GM18507 (cell line): ENCODE results near the gene RPGRIP1L.
A peak's percentile ranks its signal among the peaks of the same experiment; 100 is the strongest.
"Not testable (repeated sequence)": the region's sequence is repeated elsewhere in the genome, so short reads cannot be mapped to it uniquely, and the experiment has no call there.

ENCODE experiments used
- DNase-seq: peaks from one replicate; pipeline ENCODE4 v3.0.0; 2011; ENCODE audit warnings: low read depth; ENCODE audit not compliant: insufficient read length; ENCODE audit errors: extremely low spot score
- FAIRE-seq: peaks from 2 replicates; lab custom pipeline; 2011; peaks lifted over from hg19 to GRCh38; lab: Jason Lieb, UNC

Gene RPGRIP1L

DNA sequence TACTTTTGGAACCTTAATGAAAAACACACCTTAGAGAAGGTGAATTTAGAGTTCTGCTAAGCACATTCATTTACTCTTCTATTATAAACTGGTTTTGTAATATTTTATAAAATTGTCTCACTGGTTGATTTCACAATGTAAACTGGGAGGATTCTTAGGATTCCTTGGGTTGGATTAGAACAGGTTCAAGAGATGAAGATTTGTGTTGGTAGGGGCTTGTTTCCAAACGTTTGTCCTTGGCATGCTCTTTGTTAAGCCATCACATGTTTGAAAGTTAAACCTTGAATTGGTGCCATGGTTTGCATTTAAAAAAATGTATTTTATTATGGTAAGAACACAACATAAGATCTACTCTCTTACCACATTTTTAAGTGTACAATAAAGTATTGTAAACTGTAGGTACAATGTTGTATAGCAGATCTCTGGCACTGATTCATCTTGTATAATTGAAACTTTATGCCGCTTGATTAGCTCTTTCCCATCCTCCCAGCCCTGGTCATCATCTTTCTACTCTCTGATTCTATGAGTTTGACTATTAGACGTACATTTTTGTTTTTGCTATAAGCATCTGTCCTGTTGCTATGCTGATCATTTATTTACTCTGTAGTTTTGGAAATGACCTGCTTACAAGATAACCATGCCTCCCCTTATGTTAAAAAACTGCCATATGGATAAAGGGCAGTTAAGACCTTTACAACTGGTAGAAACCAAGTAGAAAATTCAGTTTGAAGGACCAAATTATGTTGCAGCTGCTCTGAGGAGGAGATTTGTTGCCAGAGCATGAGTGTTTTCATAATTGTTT lies 9.9 kb upstream of the RPGRIP1L start:
- no peak for DNase-seq
- FAIRE-seq = no peak

DNA sequence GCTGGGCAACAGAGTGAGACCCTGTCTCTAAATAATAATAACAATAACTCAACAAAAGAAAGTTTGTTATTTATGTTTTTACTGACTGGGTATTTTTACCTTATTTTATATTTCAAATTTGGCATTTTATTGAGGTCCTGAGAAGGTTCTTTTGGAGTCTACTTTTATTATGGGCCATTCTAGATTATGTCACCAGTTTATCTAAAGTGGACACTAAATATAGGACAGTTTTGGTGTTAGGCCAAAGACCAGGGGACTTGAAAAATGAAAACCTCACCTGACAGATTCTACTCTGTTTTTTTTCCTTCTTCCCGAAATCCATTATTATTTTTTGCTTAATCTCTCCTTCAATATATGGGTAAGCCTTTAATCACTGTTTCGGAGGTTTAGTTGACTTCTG lies 8.4 kb upstream of the RPGRIP1L start:
- DNase-seq = no peak
- FAIRE-seq = no peak

DNA sequence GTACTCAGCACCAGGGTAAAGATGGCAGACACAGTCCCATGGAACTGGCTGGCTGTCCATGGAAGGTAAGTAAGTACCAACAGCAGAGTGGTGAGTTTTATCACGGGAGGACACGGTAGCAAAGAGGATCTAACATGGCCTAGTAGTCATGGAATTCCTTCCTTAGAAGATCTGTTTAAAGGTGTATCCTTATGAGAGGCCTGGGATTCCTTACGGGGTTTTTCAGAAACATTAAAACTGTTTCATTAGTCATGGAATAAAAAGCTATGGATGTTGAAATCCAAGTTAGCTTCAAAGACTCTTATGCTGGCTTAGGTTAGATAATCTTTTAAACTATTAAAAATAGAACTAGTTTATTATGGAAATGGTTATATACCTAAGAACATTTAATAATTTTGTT lies 7.7 kb upstream of the RPGRIP1L start:
- FAIRE-seq (no peak), DNase-seq (no peak)

DNA sequence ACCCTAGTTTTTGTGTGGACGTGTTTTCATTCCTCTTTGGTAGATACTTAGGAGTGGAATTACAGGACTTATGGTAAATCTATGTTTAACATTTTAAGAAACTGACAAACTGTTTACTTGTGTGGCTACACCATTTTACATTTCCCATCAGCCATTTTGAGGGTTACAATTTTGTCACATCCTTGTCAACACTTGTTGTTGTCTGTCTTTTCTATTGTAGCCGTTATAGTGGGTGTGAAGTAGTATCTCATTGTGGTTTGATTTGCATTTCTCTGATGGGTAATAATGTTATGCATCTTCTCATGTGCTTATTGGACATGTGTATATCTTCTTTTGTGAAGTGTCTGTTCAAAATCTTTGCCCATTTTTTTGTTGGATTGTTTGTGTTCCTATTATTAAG lies 4.8 kb upstream of the RPGRIP1L start:
- FAIRE-seq = no peak
- DNase-seq = no peak

DNA sequence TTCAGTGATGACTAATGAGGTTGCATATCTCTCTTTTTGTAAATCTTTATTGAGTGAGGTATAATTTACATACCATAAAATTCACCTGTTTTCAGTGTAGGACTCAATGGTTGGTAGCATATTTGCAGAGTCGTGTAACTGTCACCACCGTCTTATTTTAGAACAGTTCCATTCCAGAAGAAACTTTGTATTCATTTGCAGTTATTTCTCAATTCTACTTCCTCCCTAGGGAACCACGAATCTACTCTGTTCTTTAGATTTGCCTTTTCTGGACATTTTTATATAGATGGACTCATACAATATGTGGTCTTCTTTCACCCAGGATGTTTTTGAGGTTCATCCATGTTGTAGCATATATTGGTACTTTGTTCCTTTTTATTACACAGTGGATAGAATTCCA lies 4.0 kb upstream of the RPGRIP1L start:
- no peak for FAIRE-seq

DNA sequence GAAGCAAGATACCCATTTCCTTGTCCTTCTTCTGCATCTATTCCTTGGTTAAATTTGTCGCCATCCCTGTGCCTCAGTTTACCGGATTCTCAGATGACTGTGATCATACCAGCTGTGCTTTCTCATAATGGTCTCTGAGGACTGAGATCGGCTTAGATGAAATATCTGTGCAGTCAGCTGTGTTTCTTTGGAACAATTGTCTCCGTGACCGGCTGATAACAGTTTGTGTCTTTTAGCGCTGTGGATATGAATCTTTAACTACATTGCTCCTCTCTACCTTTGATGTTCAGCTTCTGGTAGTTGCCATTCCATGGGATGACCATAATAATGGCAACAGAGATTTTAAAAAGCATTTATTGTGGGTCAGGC lies 770 bp upstream of the RPGRIP1L start:
- DNase-seq (no peak), FAIRE-seq (peak; percentile 26)

More for the DNA sequence above, 4.0 kb upstream of the RPGRIP1L start:
- no peak for DNase-seq

DNA sequence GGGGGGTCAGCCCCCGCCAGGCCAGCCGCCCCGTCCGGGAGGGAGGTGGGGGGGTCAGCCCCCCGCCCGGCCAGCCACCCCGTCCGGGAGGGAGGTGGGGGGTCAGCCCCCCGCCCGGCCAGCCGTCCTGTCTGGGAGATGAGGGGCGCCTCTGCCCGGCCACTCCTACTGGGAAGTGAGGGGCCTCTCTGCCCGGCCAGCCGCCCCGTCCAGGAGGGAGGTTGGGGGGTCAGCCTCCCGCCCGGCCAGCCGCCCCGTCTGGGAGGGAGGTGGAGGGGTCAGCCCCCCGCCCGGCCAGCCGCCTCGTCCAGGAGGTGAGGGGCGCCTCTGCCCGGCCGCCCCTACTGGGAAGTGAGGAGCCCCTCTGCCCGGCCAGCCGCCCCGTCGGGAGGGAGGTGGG lies 5.4 kb downstream of the RPGRIP1L start:
- DNase-seq, FAIRE-seq: not testable (repeated sequence)

DNA sequence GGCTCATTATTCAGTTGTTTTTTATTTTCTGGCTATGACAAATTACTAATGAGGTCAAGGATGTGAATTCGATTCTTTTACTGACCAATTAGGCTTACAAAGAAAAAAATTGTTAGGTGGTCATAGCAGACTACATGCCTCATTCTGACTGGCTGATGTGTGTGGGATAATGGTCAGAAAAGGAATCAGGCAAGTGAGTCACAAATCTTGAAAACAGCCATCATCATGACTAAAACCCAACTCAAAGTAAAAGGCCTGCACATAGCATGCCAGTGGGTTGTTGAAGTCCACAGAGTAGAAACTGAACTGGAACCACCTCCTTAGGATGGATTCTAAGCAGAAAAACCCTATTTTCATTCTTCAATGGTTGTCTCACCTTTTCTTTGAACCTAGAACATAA lies 8.6 kb downstream of the RPGRIP1L start:
- FAIRE-seq (no peak), DNase-seq (no peak)

DNA sequence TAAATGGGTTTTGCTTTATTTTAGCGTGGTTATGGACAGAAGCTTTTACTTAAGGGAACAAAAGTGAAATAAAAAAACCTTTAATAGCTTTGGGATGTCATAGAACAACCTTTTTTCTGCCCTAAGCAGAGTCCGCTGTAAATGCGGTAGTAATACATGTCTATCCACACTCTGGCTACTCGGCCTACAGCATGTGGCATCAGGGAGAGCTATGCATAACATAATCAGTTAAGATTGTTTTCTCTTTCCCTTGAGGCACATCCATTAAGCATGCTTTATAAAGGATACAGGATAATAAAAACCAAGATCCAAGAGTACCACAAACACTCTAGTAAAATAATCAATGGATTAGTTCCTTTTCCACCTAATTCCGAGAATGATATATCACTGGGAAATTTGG lies 10.3 kb downstream of the RPGRIP1L start:
- FAIRE-seq (no peak), DNase-seq (no peak)

DNA sequence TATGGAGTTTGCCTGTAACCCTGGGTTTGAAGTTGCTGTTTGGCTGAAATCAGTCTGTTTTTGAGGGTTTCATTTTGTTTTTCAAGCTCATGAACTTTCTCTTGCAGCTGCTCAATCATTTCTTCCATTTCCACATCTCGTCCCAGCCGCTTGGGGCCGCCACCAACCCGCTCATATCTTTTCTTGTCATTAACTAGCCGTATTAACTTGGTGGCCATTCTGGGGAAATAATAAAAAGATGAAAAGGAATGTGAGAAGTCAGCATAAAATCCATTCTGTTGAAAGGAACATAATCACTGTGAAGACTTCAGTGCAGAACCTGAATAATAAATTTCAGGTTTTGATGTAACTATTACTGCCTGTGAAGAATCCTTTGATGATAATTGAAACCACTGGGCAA lies 11.5 kb downstream of the RPGRIP1L start:
- DNase-seq (no peak), FAIRE-seq (no peak)

DNA sequence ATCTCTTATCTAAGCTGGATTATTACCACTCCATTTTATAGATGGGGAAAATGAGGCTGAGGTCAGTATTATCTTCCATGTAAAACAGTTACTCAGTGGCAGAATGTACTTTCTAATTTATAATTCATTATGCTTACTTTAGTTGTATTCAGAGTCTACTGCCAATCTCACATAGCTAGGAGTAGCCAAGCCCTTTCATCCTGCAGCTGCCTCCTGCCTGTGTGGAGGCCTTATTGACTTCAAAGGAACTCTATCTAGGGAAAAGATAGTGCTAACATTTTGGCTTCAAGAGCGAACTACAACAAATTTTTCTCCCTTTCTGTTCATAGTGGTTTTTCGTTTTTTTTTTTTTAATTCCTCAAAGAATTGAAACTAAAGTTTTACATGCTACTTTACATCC lies 12.9 kb downstream of the RPGRIP1L start:
- DNase-seq (no peak), FAIRE-seq (no peak)

DNA sequence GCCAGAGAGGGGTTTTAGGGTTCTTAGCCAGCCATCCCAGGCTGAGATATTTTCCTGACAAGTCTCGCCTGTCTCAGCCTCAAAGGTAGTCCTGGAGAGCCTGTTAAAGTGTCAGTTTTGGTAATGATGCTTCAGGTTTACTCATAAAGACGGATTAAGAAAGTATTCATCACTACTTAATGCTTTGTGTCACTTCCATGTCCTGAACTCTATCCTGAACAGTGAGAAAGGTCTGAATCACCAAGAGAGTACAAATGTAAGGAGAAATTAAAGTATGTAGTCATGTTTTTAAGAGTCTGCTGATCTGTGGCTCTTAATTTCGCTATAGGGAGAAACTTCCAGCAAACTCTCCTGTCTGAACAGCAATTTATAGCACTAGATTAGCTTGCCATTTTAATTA lies 14.0 kb downstream of the RPGRIP1L start:
- DNase-seq (no peak), FAIRE-seq (no peak)

DNA sequence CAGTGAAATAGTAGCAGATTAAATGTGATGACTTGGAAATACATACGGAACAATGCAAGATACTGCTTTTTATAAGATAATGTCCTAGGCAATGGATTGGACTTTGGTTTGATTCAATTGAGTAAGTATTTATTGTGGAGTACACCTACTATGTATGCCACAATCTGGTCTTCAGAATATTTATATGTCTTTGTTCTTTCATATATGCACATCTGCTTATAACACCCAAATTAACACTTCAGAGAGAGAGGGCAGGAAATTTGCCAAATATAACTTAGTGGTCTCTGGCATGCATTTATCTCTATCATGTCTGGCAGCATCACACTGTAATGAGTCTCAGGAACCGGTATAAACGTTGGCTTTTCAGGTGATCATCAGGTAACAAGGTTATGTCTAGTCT lies 16.9 kb downstream of the RPGRIP1L start:
- DNase-seq (no peak), FAIRE-seq (no peak)

DNA sequence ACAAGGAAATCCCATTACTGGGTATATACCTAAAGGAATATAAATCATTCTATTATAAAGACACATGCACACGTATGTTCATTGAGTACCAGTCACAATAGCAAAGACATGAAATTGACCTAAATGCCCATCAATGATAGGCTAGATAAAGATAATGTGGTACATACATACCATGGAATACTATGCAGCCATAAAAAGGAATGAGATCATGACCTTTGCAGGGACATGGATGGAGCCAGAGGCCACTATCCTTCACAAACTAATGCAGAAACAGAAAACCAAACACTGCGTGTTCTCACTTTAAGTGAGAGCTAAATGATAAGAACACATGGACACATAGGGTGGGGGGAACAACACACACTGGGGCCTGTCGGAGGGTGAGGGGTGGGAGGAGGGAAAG lies 18.3 kb downstream of the RPGRIP1L start:
- FAIRE-seq, DNase-seq: not testable (repeated sequence)

DNA sequence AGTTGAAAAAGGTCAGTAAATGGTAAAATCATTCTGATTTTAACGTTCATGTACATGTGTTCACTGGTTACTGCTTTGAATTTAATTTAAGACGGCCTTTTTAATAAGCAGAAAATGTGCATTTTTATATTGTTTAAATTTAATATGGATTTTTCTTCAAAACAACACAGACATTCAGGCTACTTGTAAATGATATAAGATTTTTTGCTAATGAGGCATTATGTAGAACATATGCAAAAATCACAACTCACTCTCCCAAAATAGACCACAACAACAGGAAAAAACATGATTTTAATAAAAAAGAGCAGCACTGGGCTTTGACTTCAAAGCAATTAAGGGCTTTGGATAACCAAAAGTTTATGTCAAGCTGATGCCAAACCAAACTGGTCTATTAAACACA lies 22.3 kb downstream of the RPGRIP1L start:
- no peak for DNase-seq

DNA sequence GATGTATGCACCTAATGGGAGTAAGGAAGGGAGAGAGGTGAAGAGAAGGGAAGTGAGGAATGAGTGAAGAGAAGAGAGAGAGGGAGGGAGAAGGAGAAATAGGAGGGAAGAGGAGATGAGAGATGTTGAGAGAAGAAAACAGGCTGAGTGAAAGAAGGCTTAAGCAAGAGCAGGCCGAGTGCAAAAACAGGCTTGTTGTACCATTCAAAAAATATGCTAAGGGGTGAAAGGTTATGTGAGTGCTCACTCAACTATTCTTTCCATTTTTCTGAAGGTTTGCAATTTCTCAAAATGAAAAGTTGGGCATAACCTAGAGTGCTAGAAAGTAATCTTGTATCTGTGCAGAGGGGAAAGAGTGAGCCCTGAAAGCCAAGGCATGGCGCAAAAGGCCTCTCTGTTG lies 22.9 kb downstream of the RPGRIP1L start:
- DNase-seq (no peak), FAIRE-seq (no peak)

More for the DNA sequence above, 22.3 kb downstream of the RPGRIP1L start:
- FAIRE-seq = no peak

DNA sequence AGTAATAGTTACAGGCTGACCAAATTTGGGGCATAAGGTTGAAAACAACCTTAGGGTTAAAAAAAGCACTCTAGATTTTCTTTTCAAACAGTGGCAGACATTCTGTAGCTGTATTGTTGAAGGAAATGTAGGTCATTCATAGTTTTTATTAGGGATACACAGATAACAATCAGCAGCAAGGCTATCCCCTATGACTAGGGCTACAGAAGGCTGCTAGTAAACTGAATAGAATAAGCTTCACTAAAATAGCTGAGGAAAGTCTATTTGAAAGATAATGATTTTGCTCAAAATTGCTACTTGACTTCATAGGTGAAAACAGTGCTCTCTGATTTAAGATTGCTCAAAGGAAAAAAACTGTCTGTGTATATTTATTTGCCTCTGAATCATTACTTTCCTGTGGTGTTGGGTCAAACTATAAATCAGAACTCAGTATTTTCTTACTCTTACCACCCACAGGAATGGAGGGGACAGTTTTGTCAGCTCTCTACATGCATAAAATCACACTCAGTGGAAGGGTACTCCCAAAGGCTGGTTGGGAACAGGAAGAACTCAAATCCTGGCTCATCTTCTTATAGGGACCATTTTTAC lies 24.8 kb downstream of the RPGRIP1L start:
- DNase-seq (no peak), FAIRE-seq (no peak)

DNA sequence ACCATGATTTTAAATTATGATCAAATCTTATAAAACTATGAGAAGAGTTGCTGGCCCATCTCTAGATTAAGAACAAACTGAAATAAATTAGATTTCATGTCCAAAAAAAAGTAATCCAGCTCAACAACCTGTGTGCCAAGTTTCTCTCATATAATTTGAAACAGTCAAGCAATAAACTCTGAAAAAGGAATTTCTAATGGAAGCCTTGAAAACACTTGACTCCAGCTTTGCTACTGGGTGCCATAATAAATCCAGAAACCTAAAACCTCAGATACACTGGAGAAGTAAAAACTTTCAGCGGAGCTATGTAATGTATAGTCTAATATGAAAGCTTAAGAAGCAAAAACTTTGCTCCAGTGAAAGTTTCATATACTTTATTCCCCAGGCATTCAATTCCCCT lies 25.5 kb downstream of the RPGRIP1L start:
- no peak for DNase-seq
- FAIRE-seq = no peak

DNA sequence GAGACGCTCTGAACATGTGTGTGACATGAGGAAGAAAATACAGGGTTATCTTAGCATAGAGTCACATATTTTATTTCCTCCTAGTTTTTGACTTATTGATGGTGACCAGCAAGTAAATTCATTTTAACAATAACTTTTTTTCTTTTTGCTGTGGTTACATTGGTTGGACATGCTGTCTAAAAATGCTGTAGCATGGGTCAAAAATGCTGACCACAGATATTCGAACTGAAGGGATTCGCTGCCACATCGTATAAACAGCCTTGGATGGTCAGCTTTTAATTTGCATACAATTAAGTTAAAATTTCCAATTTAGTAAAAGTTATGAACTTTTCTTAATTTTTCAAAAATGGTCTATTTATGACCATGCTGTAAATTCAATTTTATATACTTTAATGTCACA lies 30.5 kb downstream of the RPGRIP1L start:
- no peak for DNase-seq
- no peak for FAIRE-seq

DNA sequence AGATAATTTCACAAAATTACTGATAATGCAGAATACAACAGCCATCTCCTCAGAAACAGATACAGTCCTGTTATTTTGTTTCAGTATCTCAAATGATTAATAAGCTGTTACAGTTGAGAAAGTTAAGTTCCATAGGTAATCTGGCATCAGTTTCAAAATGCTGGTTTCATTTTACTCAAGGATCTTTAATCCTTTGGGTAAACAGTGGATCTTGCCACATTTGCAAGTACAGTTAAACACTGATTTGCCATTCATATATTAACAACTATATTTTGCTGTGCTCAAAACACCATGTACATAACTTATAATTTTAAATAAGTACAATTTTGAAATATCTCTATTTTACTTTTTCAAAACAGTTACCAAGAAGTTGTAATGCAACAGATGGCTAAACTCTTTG lies 31.2 kb downstream of the RPGRIP1L start:
- FAIRE-seq (no peak), DNase-seq (no peak)

DNA sequence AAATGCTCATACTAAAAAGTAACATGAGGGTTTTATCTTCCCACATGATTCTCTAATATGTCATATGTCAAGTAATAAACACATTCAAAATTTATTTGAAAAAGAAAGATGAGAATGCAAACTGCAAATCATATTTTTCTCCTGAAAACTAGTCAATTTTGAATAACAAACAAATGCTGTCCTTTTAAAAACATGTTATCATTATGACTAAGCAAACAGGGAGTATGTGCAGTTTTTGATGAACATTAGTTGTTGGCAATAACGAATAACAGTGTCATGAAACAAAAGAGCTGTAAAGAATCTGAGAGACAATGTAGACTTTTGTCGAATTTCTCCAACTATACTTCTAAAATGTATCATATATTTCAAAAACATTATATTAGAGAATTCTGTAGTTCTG lies 34.8 kb downstream of the RPGRIP1L start:
- no peak for FAIRE-seq
- DNase-seq = no peak
